ENCODE measurements around the gene ALAD. TPM values are rescaled to one million over a fixed set of nuclear protein-coding genes. Genes with fewer than 3 reads are reported as not detected.

The ALAD gene
- 20.5 and 29.6 TPM in 2 replicates for total RNA-seq

GRCh38 chr9:113401027-113401792 lies at the start of gene ALAD:
TSS of gene ALAD (minus strand) at chr9:113401284. CDS start at chr9:113393559, 7,725 bp downstream.

DNA sequence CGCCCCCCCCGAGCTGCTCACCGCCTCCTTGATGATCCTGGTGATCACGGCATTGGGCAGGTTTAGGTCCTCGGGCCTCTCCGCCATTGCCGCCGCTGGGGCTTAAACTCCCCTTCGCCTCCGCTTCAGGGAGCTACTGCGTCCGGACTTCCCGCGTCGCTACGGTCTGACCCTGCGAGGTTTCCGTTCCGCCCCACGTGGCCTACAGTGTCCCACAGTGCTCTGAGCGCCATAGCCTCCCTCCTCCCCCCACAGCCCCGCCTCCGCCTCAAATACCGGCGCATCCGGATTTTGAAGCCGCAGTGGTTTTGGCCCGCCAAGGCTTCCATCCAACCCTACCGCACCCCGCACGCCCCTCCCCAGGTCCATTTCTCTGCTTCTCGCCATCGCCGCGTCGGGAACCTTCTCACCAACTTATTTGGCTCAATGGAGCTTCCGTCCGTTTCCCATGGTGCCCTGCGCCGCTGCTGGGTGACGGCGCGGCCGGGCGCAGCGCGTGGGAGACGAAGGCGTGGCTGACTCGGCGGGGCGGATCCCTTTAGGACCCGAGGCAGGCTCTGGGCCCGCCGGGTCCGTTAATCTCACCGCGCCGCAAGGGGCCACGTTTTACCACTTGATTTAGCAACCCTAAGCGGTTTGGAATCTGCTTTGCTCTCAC lies 9.3 kb upstream of the ALAD start, which contains the start of the genes C9orf43 and POLE3:
Gene C9orf43, plus strand, starts transcription at position 541 of the 658 bp plus-strand sequence. CDS start 2,747 bp downstream, outside the sequence.
Gene POLE3, minus strand, starts transcription at position 469 of the 658 bp plus-strand sequence. Its CDS starts 382 bp downstream, at position 87.

GRCh38 chr9:113376634-113377567 lies 24.2 kb downstream of the ALAD start, which contains the start of gene HDHD3:
TSS of gene HDHD3 (minus strand) at chr9:113376986. CDS start at chr9:113374354, 2,632 bp downstream.

DNA sequence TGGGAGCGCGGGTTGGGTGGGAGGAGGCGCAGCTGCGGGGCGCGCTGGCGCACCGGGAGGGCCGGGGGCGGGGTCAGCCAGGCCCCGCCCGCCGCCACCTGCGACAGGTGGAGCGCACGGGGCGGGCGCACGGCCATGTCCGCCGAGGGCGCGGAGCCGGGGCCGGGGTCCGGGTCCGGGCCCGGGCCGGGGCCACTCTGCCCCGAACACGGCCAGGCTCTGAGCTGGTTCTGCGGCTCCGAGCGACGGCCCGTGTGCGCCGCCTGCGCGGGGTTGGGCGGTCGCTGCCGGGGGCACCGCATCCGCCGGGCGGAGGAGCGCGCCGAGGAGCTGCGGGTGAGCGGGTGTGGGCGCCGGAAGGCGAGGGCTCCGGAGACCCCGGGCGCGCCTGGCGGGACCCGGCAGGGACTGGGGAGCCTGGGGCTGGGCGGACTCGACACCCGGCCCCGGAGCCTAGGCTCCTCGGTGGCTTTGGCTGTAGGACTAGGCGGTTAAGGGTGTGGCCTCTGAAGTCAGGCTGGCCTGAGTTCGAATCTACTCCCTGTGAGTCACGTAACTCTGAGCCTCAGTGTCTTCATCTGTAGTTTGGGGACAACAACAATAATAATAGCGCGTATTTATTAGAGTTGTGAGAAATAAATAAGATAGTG lies 51.5 kb downstream of the ALAD start, which contains the start of gene BSPRY:
Gene BSPRY, plus strand, starts transcription at position 97 of the 650 bp plus-strand sequence. Its CDS starts 39 bp downstream, at position 136.

DNA sequence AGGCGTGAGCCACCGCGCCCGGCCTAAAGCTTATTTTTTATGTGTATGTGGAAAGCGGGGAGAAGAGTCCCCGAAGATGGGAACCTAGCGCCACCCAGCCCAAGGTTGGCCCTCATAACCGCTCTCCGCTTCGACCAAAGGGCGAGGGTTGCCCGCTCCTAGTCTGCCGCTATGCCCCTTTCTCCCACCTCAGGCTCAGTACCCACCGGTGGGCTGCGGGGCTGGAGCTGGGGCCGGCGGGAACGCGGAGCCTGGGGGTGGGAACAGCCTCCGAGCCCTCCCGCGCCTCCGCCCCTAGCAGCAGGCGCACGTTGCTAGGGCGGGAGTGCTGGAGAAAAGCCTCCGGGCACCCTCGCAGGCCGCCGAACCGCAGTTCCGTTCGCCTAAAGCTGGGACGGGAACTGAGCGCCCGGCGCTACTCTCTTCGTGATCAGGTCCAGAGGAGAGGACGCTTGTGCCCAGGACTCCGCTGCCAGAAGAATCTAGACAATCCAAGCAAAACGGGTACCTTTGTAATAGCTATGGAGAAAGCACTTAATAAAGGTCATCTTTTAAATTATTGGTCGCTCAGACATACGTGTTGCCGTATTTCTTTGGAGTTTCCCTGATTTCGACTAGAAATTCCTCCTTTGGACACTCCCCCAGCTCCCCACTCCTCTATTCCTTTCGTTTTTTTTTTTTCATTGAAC lies 60.9 kb downstream of the ALAD start, which contains the start of gene WDR31:
Gene WDR31, minus strand, starts transcription at position 265 of the 689 bp plus-strand sequence. CDS start 8,253 bp downstream, outside the sequence.

Other genes with a start within 250 kb of the ALAD start
- gene FKBP15, start 180.0 kb downstream of the ALAD start, total RNA-seq, result 16.7 and 17.5 TPM in 2 replicates
- 26.8 and 29.1 TPM in 2 replicates for gene SLC31A1, start 179.7 kb downstream of the ALAD start, total RNA-seq
- 37.2 and 78.8 TPM in 2 replicates for gene CDC26, start 125.7 kb downstream of the ALAD start, total RNA-seq
- gene PRPF4, start 125.6 kb downstream of the ALAD start, total RNA-seq, result 28.2 and 57.5 TPM in 2 replicates
- not detected in 2 replicates for gene RNF183, start 97.9 kb downstream of the ALAD start, total RNA-seq
- 1.3 and 2.0 TPM in 2 replicates for gene WDR31, start 61.0 kb downstream of the ALAD start, total RNA-seq
- gene BSPRY, start 51.7 kb downstream of the ALAD start, total RNA-seq, result not detected in 2 replicates
- gene HDHD3, start 24.3 kb downstream of the ALAD start, total RNA-seq, result 5.0 and 11.8 TPM in 2 replicates
- gene POLE3, start 9.4 kb upstream of the ALAD start, total RNA-seq, result 37.2 and 73.2 TPM in 2 replicates
- gene C9orf43, start 9.5 kb upstream of the ALAD start, total RNA-seq, result 0.28 and 0.58 TPM in 2 replicates
- 51.6 and 68.2 TPM in 2 replicates for gene RGS3, start 62.4 kb upstream of the ALAD start, total RNA-seq